ENCODE results near the gene TLE3.

TLE3 gene

DNA sequence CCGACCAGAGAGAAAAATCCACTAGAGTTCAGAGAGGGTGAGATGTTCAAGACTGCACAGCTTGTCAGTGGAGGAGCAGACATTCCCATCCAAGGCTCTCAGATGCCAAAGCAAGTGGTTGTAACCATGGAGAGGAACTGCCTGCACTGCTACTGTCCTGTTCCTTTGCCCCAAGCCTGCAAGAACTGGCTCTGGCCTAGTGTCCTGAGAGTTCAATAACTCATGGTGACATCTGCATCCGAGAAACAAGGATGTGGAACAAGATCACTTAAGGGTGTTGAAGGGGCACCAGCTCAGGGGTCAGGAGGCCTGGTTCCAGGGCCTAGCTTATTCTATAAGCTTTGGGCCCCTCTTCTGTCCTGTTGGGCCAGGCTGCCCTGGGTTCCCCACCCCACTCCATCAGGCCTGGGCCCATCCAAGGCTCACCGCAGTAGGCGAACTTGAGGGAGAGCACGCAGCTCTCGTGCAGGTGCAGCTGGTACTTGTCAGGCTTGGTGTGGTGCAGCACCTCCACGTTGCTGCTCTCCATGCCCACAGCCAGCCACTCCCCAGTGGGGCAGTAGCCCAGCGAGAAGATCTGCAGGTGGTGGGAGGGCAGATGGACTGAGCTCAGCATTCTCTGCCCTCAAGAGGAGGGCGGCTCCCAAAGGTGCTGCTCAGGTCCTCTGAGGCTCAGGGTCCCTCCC lies 45.6 kb downstream of the TLE3 start:
- TF ChIP-seq, protein P1, sequence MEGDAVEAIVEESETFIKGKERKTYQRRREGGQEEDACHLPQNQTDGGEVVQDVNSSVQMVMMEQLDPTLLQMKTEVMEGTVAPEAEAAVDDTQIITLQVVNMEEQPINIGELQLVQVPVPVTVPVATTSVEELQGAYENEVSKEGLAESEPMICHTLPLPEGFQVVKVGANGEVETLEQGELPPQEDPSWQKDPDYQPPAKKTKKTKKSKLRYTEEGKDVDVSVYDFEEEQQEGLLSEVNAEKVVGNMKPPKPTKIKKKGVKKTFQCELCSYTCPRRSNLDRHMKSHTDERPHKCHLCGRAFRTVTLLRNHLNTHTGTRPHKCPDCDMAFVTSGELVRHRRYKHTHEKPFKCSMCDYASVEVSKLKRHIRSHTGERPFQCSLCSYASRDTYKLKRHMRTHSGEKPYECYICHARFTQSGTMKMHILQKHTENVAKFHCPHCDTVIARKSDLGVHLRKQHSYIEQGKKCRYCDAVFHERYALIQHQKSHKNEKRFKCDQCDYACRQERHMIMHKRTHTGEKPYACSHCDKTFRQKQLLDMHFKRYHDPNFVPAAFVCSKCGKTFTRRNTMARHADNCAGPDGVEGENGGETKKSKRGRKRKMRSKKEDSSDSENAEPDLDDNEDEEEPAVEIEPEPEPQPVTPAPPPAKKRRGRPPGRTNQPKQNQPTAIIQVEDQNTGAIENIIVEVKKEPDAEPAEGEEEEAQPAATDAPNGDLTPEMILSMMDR (conservative IDR thresholded peaks at IDR 0.05; ENCODE audit: low read length): no peak
- no peak for DNase-seq (ENCODE audit: low read depth)
- H3K4me3 ChIP-seq (ENCODE audit: low read length): no peak overlapping the region

DNA sequence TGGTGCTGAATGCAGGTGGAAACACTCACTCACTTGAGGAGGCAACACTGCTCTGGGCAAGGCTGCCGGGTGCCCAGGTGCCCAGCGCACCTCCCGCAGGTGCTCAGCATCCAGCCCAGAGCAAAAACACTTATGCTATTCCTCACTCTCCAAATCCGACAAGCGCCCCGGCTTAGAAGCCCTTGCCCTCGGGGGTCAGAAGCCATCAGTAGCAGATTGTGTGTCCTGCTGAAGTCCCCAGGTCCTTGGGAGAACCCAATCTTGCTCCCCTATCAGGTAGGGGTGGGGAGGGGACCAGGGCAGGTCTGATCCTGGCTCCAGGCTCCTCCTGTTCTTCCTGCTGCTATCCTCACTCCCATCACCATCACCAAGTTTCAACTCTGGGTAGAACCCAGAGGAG lies 46.7 kb downstream of the TLE3 start:
- TF ChIP-seq, protein P1 (conservative IDR thresholded peaks at IDR 0.05; ENCODE audit: low read length): no peak
- DNase-seq (ENCODE audit: low read depth): no peak
- H3K4me3 ChIP-seq (ENCODE audit: low read length): no peak overlapping the region

DNA sequence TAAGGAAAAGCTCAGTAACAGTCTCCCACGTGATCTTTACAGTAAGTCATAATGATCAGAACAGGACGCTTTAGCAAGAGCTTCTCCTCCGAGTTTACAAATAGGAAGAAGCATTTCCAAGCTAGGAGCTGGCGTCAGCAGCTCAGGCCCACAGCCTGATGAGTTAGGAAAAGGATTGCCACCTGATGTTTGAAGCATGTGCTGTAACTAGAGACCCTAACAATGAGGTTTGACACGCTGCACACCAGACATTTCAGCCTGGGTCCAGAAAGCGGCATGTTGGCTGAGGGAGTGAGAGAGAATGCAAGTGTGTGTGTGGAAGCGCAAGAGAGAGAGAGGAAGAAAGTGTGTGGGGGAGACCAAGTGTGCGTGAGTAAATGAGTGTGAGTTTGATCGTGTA lies 47.3 kb downstream of the TLE3 start:
- TF ChIP-seq, protein P1 (conservative IDR thresholded peaks at IDR 0.05; ENCODE audit: low read length): no peak
- H3K4me3 ChIP-seq (ENCODE audit: low read length): no peak overlapping the region
- no peak for DNase-seq (ENCODE audit: low read depth)

DNA sequence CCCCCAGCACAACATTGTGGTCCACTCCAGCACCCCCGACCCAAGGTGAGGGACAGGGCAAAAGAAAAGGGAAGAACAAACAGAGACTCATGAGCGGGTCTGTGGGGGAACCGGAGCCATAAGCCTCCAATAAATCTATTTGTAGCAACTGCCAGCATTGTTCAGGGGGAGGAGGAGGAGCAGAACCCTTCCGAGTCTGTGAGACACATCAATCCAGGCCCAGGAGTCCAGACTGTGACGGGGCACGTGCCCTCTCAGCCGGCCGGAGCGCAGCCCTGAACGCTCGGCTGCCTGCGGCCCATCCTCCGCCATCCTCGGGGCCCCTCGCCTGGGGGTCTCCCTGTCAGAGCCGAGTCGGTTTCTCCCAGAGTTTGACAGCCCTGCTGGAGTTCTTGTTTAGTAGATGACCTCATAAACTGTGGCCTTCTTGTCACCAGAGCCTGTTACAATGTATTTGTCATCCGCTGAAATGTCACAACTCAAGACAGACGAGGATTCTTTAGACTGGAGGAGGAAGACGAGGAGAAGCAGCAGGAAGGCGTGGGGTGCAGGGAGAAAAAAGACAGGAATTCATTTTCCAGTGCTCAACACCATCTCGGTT lies 47.9 kb downstream of the TLE3 start:
- no peak for DNase-seq (ENCODE audit: low read depth)
- TF ChIP-seq, protein P1 (conservative IDR thresholded peaks at IDR 0.05; ENCODE audit: low read length): no peak
- no peak overlapping the region for H3K4me3 ChIP-seq (ENCODE audit: low read length)

DNA sequence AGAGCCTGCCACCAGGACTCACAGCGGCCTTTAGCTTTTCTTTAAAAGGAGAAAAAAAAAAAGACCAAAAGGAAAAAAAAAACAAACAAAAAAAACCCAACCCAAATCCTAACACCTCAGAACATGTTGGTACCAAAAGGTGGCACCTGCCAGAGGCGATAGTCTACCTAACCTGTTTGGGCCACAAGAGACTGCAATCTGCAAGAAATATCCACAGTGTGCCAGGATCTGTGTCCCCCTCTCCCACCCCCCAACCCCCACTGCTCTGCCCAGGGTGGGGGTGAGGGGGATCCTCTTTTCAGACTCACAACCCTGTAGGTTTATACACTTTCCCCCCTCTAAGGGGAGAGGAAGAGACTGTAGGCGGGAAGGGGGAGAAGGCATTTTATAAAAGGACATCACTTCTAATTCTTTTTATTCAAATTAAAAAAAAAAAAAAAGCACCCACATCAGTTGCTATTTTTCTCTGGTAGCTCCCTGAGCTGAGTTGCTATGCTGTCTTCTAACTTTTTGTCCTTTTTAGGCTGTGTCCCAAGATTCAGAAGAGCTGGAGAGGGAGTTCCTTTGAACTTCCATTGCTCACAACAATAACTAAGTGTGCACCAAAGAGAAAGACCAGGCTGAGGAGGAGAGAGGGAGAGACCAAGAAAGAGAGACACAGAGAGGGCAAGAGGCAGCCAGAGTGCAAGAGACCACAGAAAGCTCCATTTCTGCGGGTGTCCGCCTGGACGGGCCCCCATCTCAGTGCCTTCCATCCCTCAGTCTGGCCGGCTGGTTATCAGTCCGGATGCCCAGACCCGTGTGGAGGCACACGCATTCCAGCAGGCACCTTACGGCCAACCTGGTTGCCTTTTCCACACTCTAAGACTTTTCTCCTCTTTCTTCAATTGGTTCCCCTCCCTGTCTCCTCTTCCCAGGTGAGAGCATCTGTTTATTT lies 48.9 kb downstream of the TLE3 start:
- DNase-seq (ENCODE audit: low read depth): no peak
- no peak overlapping the region for H3K4me3 ChIP-seq (ENCODE audit: low read length)
- TF ChIP-seq, protein P1 (conservative IDR thresholded peaks at IDR 0.05; ENCODE audit: low read length): no peak

DNA sequence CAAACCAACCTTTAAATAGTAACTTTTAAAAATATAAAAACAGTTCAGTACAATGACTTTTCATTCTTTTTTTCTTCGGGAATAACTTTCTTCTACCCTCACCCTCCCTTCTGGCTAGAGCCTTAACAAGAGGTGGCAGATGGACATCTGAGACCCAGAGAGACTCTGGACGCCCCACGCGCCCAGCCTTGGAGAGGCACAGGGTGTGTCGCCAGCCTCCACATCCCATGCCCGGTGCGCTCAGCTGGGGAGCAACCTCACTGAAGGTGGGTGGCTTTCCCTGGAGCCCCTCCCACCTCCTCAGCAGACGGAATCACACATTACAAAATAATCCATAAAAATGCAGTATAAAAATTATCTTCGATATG lies 49.5 kb downstream of the TLE3 start:
- TF ChIP-seq, protein P1 (conservative IDR thresholded peaks at IDR 0.05; ENCODE audit: low read length): no peak
- H3K4me3 ChIP-seq (ENCODE audit: low read length): no peak overlapping the region
- DNase-seq (ENCODE audit: low read depth): no peak

Data from AG10803 (cell line).